HPDE6-E6E7 (cell line): ENCODE data around the gene PLEKHO2.
"Not testable (repeated sequence)": the region's sequence is repeated elsewhere in the genome, so short reads cannot be mapped to it uniquely, and the experiment has no call there.

Source experiments
- DNase-seq: peaks from one replicate; pipeline ENCODE4 v3.0.0; 2011; ENCODE audit warnings: missing footprints; ENCODE audit errors: extremely low spot score

Gene PLEKHO2

GRCh38 chr15:64841344-64842095 is at the start of gene PLEKHO2:
TSS of gene PLEKHO2 (plus strand) at chr15:64841915. CDS start at chr15:64842017, 102 bp downstream.
- peak; percentile 89 for DNase-seq

GRCh38 chr15:64792282-64792681 is 49.4 kb upstream of the PLEKHO2 start:
- DNase-seq, result no peak

- not testable (repeated sequence) for DNase-seq
Measured at GRCh38 chr15:64795299-64795698, 46.4 kb upstream of the PLEKHO2 start.

GRCh38 chr15:64795921-64796320 is 45.8 kb upstream of the PLEKHO2 start:
- not testable (repeated sequence) for DNase-seq

- not testable (repeated sequence) for DNase-seq
Measured at GRCh38 chr15:64798905-64799304, 42.8 kb upstream of the PLEKHO2 start.

- DNase-seq, result no peak
Measured at GRCh38 chr15:64800476-64800875, 41.2 kb upstream of the PLEKHO2 start.

GRCh38 chr15:64803526-64803925 is 38.2 kb upstream of the PLEKHO2 start:
- DNase-seq, result no peak

- DNase-seq, result no peak
Measured at GRCh38 chr15:64804619-64805018, 37.1 kb upstream of the PLEKHO2 start.

GRCh38 chr15:64806509-64806908 is 35.2 kb upstream of the PLEKHO2 start:
- DNase-seq, result no peak

- no peak for DNase-seq
Measured at GRCh38 chr15:64807051-64807749, 34.5 kb upstream of the PLEKHO2 start.

GRCh38 chr15:64807751-64808222 is 33.9 kb upstream of the PLEKHO2 start:
- DNase-seq, result no peak

- DNase-seq, result no peak
Measured at GRCh38 chr15:64808785-64809453, 32.8 kb upstream of the PLEKHO2 start.

- DNase-seq, result peak; percentile 84
Measured at GRCh38 chr15:64809649-64810496, 31.8 kb upstream of the PLEKHO2 start.

- no peak for DNase-seq
Measured at GRCh38 chr15:64810497-64811326, 31.0 kb upstream of the PLEKHO2 start.

- no peak for DNase-seq
Measured at GRCh38 chr15:64813075-64813474, 28.6 kb upstream of the PLEKHO2 start.

GRCh38 chr15:64814283-64814682 is 27.4 kb upstream of the PLEKHO2 start:
- DNase-seq, result not testable (repeated sequence)

GRCh38 chr15:64814965-64815364 is 26.8 kb upstream of the PLEKHO2 start:
- not testable (repeated sequence) for DNase-seq

GRCh38 chr15:64816452-64816851 is 25.3 kb upstream of the PLEKHO2 start:
- DNase-seq, result no peak

- no peak for DNase-seq
Measured at GRCh38 chr15:64824929-64825430, 16.7 kb upstream of the PLEKHO2 start.
